A673 (cell line): ENCODE measurements around the gene TMEM87A.

Experiments
- CTCF ChIP-seq: fragments of 300-800, 200-600 bp; sonication (generic); conservative IDR thresholded peaks from 2 replicates; pipeline ENCODE4 v1.5.1; 2017; ENCODE audit warnings: low read depth, mild to moderate bottlenecking, antibody characterized with exemption, low read length, moderate library complexity, mixed read lengths
- EZH2 ChIP-seq: fragments of 200-600 bp; sonication (generic); IDR thresholded peaks from 2 replicates; pipeline ENCODE4 v1.6.1; 2017; ENCODE audit warnings: borderline replicate concordance, low read depth, mild to moderate bottlenecking, mixed read lengths, antibody characterized with exemption, low read length; ENCODE audit not compliant: poor library complexity, severe bottlenecking

GRCh38 chr15:42239528-42240182 is 33.6 kb downstream of the TMEM87A start:
- TF ChIP-seq CTCF = no peak
- TF ChIP-seq EZH2 = no peak
